ENCODE measurements around the gene BSN. TPM values are rescaled to one million over a fixed set of nuclear protein-coding genes. Genes with fewer than 3 reads are reported as not detected.

BSN gene
- total and polyA plus RNA-seq, 3 experiments from 2014 or later, result 0.33 to 0.46 TPM; not detected in 1

DNA sequence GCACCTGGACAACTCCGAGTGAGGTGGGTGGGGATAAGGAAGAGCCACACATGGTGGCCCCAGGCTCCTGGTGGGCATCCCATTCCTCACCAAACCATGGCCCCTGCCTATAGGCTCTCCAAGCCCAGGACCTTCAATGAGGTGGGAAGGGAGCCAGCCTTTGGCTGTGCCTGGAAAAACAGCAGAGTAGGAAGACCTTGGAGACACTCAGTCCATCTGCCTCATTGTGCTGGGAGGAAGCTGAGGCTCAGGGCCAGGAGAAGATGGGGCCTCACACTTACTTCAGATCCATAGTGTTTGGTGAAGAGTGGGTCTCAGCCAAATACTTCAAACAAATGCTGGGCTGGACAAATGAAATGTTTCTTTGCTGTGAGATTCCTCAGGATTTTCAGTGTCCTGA is 72.5 kb downstream of the BSN start:
- Mint-ChIP-seq H3K9me3 (peaks cover 0 to 2% (median 0%) of the 10 kb centered on the region in 5 donors), H3K4me3 (no peak overlapping the region), H3K27me3 (peaks cover 6 to 16% of the 10 kb centered on the region in 2 donors), H3K27ac (peak overlapping the region in 1 of 8 donors; percentile 47), H3K36me3 (peaks cover 0 to 4% (median 0%) of the 10 kb centered on the region in 3 donors), H3K4me1 (peaks cover 0 to 4% (median 4%) of the 10 kb centered on the region in 3 donors)
- Histone ChIP-seq H3K9me3 (ENCODE audit: low read length) (no peaks in the 10 kb centered on the region), H3K36me3 (ENCODE audit: insufficient read depth, low read length) (no peaks in the 10 kb centered on the region), H3K4me1 (ENCODE audit: insufficient read depth, low read length) (no peaks in the 10 kb centered on the region), H3K27ac (ENCODE audit: low read depth, low read length) (no peak overlapping the region), H3K27me3 (ENCODE audit: insufficient read depth, low read length, poor library complexity, severe bottlenecking) (no peaks in the 10 kb centered on the region), H3K4me3 (ENCODE audit: low read length) (no peak overlapping the region)
- POLR2A ChIA-PET, result no interaction called here
- no peak for DNase-seq
- CTCF ChIA-PET, result no interaction called here

DNA sequence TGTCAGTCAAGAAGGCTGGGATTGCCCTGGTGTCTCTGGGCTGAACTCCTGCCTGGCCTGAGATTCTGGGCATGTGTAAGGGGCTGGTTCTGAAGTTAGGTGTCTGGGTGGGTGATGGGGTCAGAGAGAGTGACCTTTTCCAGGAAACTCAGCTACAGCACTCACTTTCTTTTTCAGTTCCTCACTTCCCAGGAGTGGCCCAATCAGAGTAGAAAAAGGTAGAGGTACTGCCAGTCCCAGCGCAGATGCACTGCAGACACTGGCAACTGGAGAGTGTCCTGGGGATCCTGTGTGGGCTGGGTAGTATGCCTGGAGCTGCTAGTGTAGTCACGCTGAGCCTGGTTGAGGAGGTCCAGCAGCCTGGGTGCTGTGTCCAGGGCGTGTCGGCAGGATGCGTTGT is 73.4 kb downstream of the BSN start:
- H3K4me1 ChIP-seq (ENCODE audit: insufficient read depth, low read length), result no peaks in the 10 kb centered on the region
- no peak overlapping the region for H3K27ac ChIP-seq (ENCODE audit: low read depth, low read length)
- POLR2A ChIA-PET, result no interaction called here
- no peak overlapping the region for H3K27ac Mint-ChIP-seq
- H3K36me3 Mint-ChIP-seq, result peaks cover 0 to 4% (median 0%) of the 10 kb centered on the region in 3 donors
- no peak overlapping the region for H3K4me3 ChIP-seq (ENCODE audit: low read length)
- H3K9me3 ChIP-seq (ENCODE audit: low read length), result no peaks in the 10 kb centered on the region
- CTCF ChIA-PET, result no interaction called here
- H3K27me3 Mint-ChIP-seq, result peaks cover 6 to 20% of the 10 kb centered on the region in 2 donors
- H3K27me3 ChIP-seq (ENCODE audit: insufficient read depth, low read length, poor library complexity, severe bottlenecking), result no peaks in the 10 kb centered on the region
- H3K4me3 Mint-ChIP-seq, result no peak overlapping the region
- no peak for DNase-seq
- H3K9me3 Mint-ChIP-seq, result peaks cover 0 to 2% (median 0%) of the 10 kb centered on the region in 5 donors
- no peaks in the 10 kb centered on the region for H3K36me3 ChIP-seq (ENCODE audit: insufficient read depth, low read length)
- H3K4me1 Mint-ChIP-seq, result peaks cover 0 to 4% (median 4%) of the 10 kb centered on the region in 3 donors

DNA sequence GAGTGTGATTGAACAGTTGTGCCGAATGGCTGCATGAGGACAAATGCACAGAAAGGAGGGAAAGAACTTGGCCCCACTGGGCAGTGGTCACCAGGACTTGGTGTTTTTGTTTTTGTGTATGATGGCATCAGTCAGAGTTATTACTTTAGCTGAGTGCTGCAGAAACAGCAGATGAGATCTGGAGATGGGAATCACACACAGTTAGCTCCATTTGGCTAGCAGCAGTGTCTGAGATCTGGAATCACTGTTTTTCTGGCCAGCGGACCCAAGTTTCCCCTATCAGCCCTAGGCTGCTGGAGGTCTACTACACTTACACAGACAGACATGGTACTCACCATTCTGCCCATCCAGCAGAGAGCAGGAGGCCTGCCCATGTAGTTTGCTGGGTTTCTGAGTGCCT is 74.0 kb downstream of the BSN start:
- peaks cover 0 to 2% (median 0%) of the 10 kb centered on the region in 5 donors for H3K9me3 Mint-ChIP-seq
- H3K36me3 Mint-ChIP-seq, result peaks cover 0 to 4% (median 0%) of the 10 kb centered on the region in 3 donors
- no peak for DNase-seq
- POLR2A ChIA-PET, result no interaction called here
- no peaks in the 10 kb centered on the region for H3K27me3 ChIP-seq (ENCODE audit: insufficient read depth, low read length, poor library complexity, severe bottlenecking)
- H3K27me3 Mint-ChIP-seq, result peaks cover 6 to 20% of the 10 kb centered on the region in 2 donors
- peaks cover 0 to 4% (median 4%) of the 10 kb centered on the region in 3 donors for H3K4me1 Mint-ChIP-seq
- no peaks in the 10 kb centered on the region for H3K9me3 ChIP-seq (ENCODE audit: low read length)
- H3K27ac Mint-ChIP-seq, result peak overlapping the region in 1 of 8 donors; percentile 19
- H3K4me3 Mint-ChIP-seq, result no peak overlapping the region
- H3K36me3 ChIP-seq (ENCODE audit: insufficient read depth, low read length), result no peaks in the 10 kb centered on the region
- no peak overlapping the region for H3K4me3 ChIP-seq (ENCODE audit: low read length)
- no peaks in the 10 kb centered on the region for H3K4me1 ChIP-seq (ENCODE audit: insufficient read depth, low read length)
- H3K27ac ChIP-seq (ENCODE audit: low read depth, low read length), result no peak overlapping the region
- CTCF ChIA-PET, result no interaction called here

DNA sequence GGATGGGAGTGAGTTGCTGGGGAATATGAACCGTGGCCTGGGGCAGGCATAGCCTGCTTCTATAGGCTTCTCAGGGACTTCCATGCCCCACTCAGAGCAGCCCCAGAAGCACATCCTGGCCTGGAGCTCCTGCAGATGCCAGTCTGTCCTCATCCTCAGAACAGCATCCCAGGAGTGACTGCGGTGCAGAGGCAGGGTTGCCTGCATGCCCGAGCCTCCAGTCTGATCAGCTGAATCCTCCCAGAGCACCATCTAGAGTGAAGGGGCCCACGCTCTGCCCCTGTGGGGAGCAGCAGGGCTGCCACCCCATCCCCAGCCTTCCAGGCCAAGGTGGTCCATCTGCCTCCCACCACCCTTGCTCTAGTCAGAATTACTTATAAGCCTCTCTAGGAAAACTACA is 75.2 kb downstream of the BSN start:
- Mint-ChIP-seq H3K27me3 (peaks cover 6 to 20% of the 10 kb centered on the region in 2 donors), H3K4me1 (peaks cover 0 to 4% (median 4%) of the 10 kb centered on the region in 3 donors), H3K9me3 (peaks cover 0 to 2% (median 0%) of the 10 kb centered on the region in 5 donors), H3K27ac (no peak overlapping the region), H3K36me3 (peaks cover 0 to 4% (median 0%) of the 10 kb centered on the region in 3 donors), H3K4me3 (no peak overlapping the region)
- H3K9me3 ChIP-seq (ENCODE audit: low read length), result no peaks in the 10 kb centered on the region
- H3K4me3 ChIP-seq (ENCODE audit: low read length), result no peak overlapping the region
- H3K4me1 ChIP-seq (ENCODE audit: insufficient read depth, low read length), result no peaks in the 10 kb centered on the region
- H3K36me3 ChIP-seq (ENCODE audit: insufficient read depth, low read length), result no peaks in the 10 kb centered on the region
- H3K27me3 ChIP-seq (ENCODE audit: insufficient read depth, low read length, poor library complexity, severe bottlenecking), result no peaks in the 10 kb centered on the region
- POLR2A ChIA-PET, result no interaction called here
- CTCF ChIA-PET, result no interaction called here
- DNase-seq, result no peak
- H3K27ac ChIP-seq (ENCODE audit: low read depth, low read length), result no peak overlapping the region

DNA sequence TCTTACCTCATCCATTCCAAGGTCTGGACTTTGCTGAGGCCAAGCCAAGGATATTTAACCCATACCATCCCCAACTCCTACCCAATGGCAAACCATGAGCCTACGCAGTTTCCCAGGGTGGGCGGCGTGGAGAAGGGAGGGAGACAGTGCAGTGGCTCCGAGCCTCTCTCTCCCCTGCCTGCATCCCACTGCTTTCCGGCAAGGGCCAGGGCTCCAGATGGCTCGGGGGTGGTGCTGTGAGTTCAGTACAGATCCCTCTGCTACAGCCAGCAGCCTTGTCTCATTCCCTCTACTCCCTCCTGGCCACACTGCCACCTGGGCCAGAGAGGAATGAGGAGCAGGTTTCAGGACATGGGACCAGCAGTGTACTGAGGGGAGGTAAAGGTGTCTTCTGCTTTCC is 75.6 kb downstream of the BSN start:
- Mint-ChIP-seq H3K27ac (no peak overlapping the region), H3K9me3 (peaks cover 0 to 2% (median 0%) of the 10 kb centered on the region in 5 donors), H3K4me1 (peaks cover 0 to 4% (median 4%) of the 10 kb centered on the region in 3 donors), H3K36me3 (peaks cover 0 to 4% (median 0%) of the 10 kb centered on the region in 3 donors), H3K4me3 (no peak overlapping the region), H3K27me3 (peaks cover 6 to 20% of the 10 kb centered on the region in 2 donors)
- DNase-seq, result no peak
- Histone ChIP-seq H3K9me3 (ENCODE audit: low read length) (no peaks in the 10 kb centered on the region), H3K36me3 (ENCODE audit: insufficient read depth, low read length) (no peaks in the 10 kb centered on the region), H3K4me3 (ENCODE audit: low read length) (no peak overlapping the region), H3K27ac (ENCODE audit: low read depth, low read length) (no peak overlapping the region), H3K4me1 (ENCODE audit: insufficient read depth, low read length) (no peaks in the 10 kb centered on the region), H3K27me3 (ENCODE audit: insufficient read depth, low read length, poor library complexity, severe bottlenecking) (no peaks in the 10 kb centered on the region)
- POLR2A ChIA-PET, result no interaction called here
- CTCF ChIA-PET, result no interaction called here

DNA sequence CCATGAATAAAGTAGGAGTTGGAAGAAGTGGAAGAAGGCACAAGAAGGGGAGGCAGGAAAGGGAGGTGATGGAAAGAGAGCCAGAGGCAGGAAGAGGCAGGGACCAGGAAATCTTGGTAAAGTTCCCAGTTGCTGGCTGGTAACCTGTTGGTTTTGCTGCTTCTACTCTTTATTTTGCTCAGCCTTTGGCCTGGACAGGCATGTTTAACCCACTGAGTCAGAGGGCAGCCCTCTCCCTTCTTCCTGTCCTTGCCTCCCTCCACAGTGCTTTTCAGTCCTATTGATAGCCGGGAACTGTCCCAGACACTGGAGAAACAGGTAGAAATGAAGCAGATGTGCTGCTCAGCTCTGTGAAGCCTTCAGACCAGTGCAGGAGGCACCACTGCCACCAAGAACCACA is 76.5 kb downstream of the BSN start:
- peaks cover 6 to 20% of the 10 kb centered on the region in 2 donors for H3K27me3 Mint-ChIP-seq
- POLR2A ChIA-PET, result no interaction called here
- no peaks in the 10 kb centered on the region for H3K4me1 ChIP-seq (ENCODE audit: insufficient read depth, low read length)
- peak overlapping the region in 1 of 8 donors; percentile 33 for H3K27ac Mint-ChIP-seq
- no peaks in the 10 kb centered on the region for H3K9me3 ChIP-seq (ENCODE audit: low read length)
- H3K36me3 ChIP-seq (ENCODE audit: insufficient read depth, low read length), result no peaks in the 10 kb centered on the region
- H3K36me3 Mint-ChIP-seq, result peaks cover 0 to 4% (median 0%) of the 10 kb centered on the region in 3 donors
- CTCF ChIA-PET, result no interaction called here
- H3K27ac ChIP-seq (ENCODE audit: low read depth, low read length), result no peak overlapping the region
- H3K4me3 Mint-ChIP-seq, result no peak overlapping the region
- H3K4me1 Mint-ChIP-seq, result peaks cover 0 to 4% (median 4%) of the 10 kb centered on the region in 3 donors
- H3K27me3 ChIP-seq (ENCODE audit: insufficient read depth, low read length, poor library complexity, severe bottlenecking), result no peaks in the 10 kb centered on the region
- H3K9me3 Mint-ChIP-seq, result peaks cover 0 to 2% (median 0%) of the 10 kb centered on the region in 5 donors
- H3K4me3 ChIP-seq (ENCODE audit: low read length), result no peak overlapping the region
- no peak for DNase-seq

DNA sequence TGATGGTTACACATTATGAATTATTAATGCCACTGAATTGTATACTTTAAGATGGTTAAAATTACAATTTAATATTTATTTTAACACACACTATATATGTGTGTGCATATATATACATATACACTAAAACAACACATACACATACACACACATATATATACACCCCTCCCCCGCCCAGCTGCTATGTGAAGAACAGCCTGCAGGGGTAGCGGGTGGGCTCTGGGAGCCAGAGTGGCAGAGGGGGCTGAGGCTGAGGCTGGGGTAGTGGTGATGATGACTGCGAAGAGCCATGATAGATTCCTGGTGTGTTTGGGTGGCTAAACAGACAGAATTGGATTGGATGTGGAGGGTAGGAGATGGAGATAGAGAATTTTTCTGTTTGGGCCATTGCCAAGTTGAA is 80.5 kb downstream of the BSN start:
- H3K36me3 ChIP-seq (ENCODE audit: insufficient read depth, low read length), result no peaks in the 10 kb centered on the region
- peaks cover 0 to 2% (median 0%) of the 10 kb centered on the region in 5 donors for H3K9me3 Mint-ChIP-seq
- H3K4me3 ChIP-seq (ENCODE audit: low read length), result no peak overlapping the region
- peaks cover 3 to 17% of the 10 kb centered on the region in 2 donors for H3K27me3 Mint-ChIP-seq
- ChIA-PET POLR2A (no interaction called here), CTCF (no interaction called here)
- no peak overlapping the region for H3K27ac ChIP-seq (ENCODE audit: low read depth, low read length)
- peak overlapping the region in 1 of 8 donors; percentile 52 for H3K27ac Mint-ChIP-seq
- H3K4me1 Mint-ChIP-seq, result peaks cover 0 to 5% (median 4%) of the 10 kb centered on the region in 3 donors
- no peak for DNase-seq
- no peaks in the 10 kb centered on the region for H3K9me3 ChIP-seq (ENCODE audit: low read length)
- no peaks in the 10 kb centered on the region for H3K27me3 ChIP-seq (ENCODE audit: insufficient read depth, low read length, poor library complexity, severe bottlenecking)
- H3K4me3 Mint-ChIP-seq, result no peak overlapping the region
- H3K4me1 ChIP-seq (ENCODE audit: insufficient read depth, low read length), result no peaks in the 10 kb centered on the region
- H3K36me3 Mint-ChIP-seq, result peaks cover 0 to 4% (median 0%) of the 10 kb centered on the region in 3 donors

DNA sequence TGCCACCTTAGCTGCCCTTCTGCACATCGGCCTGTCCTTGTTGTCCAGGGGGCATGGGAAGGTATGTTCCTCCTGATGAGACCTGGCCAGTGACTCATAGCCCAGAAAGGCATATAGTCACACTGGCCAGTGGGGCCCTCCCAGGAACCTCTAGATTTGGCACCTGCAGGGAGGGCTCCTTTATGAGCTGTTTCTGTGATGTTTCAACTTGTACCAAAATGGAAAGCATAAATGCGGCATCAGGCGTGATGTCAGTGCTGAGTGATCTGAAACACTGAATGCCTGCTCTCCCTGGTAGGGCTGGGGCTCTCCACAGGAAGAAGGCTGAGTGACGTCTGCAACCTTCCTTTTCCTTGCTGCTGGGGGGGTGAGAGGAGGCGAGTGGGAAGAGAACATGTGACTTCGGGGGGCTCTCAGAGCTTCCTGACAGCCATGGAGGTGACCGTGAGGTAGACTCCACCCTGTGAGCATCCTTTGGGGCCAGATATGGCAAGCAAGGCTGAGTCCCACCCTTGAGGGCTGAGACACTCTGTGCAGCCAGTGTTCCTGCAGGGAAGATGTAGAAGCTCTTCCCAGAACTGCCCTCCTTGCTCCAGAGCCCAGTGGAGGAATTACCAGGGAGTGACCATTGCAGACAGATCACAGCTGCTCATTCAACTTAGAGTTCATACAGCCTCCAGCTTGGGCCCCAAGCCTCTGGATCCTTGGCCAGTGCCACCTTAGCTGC is 82.8 kb downstream of the BSN start:
- H3K4me1 Mint-ChIP-seq, result peaks cover 0 to 5% (median 4%) of the 10 kb centered on the region in 3 donors
- H3K27me3 Mint-ChIP-seq, result peaks cover 0 to 1% of the 10 kb centered on the region in 2 donors
- H3K27ac Mint-ChIP-seq, result peak overlapping the region in 2 of 8 donors; percentile 23 to 29
- H3K9me3 Mint-ChIP-seq, result no peaks in the 10 kb centered on the region
- H3K36me3 ChIP-seq (ENCODE audit: insufficient read depth, low read length), result no peaks in the 10 kb centered on the region
- CTCF ChIA-PET, result no interaction called here
- no peak for DNase-seq
- no peaks in the 10 kb centered on the region for H3K27me3 ChIP-seq (ENCODE audit: insufficient read depth, low read length, poor library complexity, severe bottlenecking)
- no peaks in the 10 kb centered on the region for H3K9me3 ChIP-seq (ENCODE audit: low read length)
- no peak overlapping the region for H3K4me3 ChIP-seq (ENCODE audit: low read length)
- POLR2A ChIA-PET, result interaction anchor here (0.6 kb wide), 1 partner anchor 710 kb away, joined by 5 read pairs; no protein-coding TSS in a partner anchor
- no peak overlapping the region for H3K4me3 Mint-ChIP-seq
- H3K4me1 ChIP-seq (ENCODE audit: insufficient read depth, low read length), result no peaks in the 10 kb centered on the region
- H3K36me3 Mint-ChIP-seq, result no peaks in the 10 kb centered on the region
- H3K27ac ChIP-seq (ENCODE audit: low read depth, low read length), result no peak overlapping the region

Data from CD8-positive, alpha-beta memory T cell (primary cell).